ENCODE data around the gene ITPR1.

The ITPR1 gene

GRCh38 chr3:4686619-4687018 is 193.5 kb downstream of the ITPR1 start:
- no peak for DNase-seq (ENCODE audit: low spot score)

- DNase-seq (ENCODE audit: low spot score) = no peak
Observed at GRCh38 chr3:4687167-4687566, 194.0 kb downstream of the ITPR1 start.

GRCh38 chr3:4687596-4687995 is 194.4 kb downstream of the ITPR1 start:
- DNase-seq (ENCODE audit: low spot score) = no peak

GRCh38 chr3:4688411-4688810 is 195.3 kb downstream of the ITPR1 start:
- DNase-seq (ENCODE audit: low spot score) = no peak

GRCh38 chr3:4689021-4689420 is 195.9 kb downstream of the ITPR1 start:
- DNase-seq (ENCODE audit: low spot score) = no peak

- no peak for DNase-seq (ENCODE audit: low spot score)
Observed at GRCh38 chr3:4690277-4690676, 197.1 kb downstream of the ITPR1 start.

GRCh38 chr3:4693620-4694019 is 200.5 kb downstream of the ITPR1 start:
- DNase-seq (ENCODE audit: low spot score) = no peak

- no peak for DNase-seq (ENCODE audit: low spot score)
Observed at GRCh38 chr3:4695846-4696245, 202.7 kb downstream of the ITPR1 start.

GRCh38 chr3:4696266-4696665 is 203.1 kb downstream of the ITPR1 start:
- no peak for DNase-seq (ENCODE audit: low spot score)

GRCh38 chr3:4698125-4698821 is 205.1 kb downstream of the ITPR1 start:
- DNase-seq (ENCODE audit: low spot score) = no peak

GRCh38 chr3:4703054-4703480 is 209.9 kb downstream of the ITPR1 start:
- DNase-seq (ENCODE audit: low spot score) = no peak

- no peak for DNase-seq (ENCODE audit: low spot score)
Observed at GRCh38 chr3:4704552-4704951, 211.4 kb downstream of the ITPR1 start.

GRCh38 chr3:4707324-4707723 is 214.2 kb downstream of the ITPR1 start:
- DNase-seq (ENCODE audit: low spot score) = no peak

GRCh38 chr3:4708230-4708629 is 215.1 kb downstream of the ITPR1 start:
- peak; percentile 36 for DNase-seq (ENCODE audit: low spot score)

GRCh38 chr3:4709341-4709740 is 216.2 kb downstream of the ITPR1 start:
- DNase-seq (ENCODE audit: low spot score) = no peak

GRCh38 chr3:4710191-4710590 is 217.0 kb downstream of the ITPR1 start:
- no peak for DNase-seq (ENCODE audit: low spot score)

- DNase-seq (ENCODE audit: low spot score) = no peak
Observed at GRCh38 chr3:4711680-4711992, 218.5 kb downstream of the ITPR1 start.

- DNase-seq (ENCODE audit: low spot score) = no peak
Observed at GRCh38 chr3:4712109-4712508, 219.0 kb downstream of the ITPR1 start.

GRCh38 chr3:4714045-4714444 is 220.9 kb downstream of the ITPR1 start:
- no peak for DNase-seq (ENCODE audit: low spot score)

GRCh38 chr3:4716266-4716665 is 223.1 kb downstream of the ITPR1 start:
- DNase-seq (ENCODE audit: low spot score) = no peak

- no peak for DNase-seq (ENCODE audit: low spot score)
Observed at GRCh38 chr3:4716706-4717362, 223.7 kb downstream of the ITPR1 start.

GRCh38 chr3:4717363-4717740 is 224.2 kb downstream of the ITPR1 start:
- no peak for DNase-seq (ENCODE audit: low spot score)

GRCh38 chr3:4718179-4718736 is 225.1 kb downstream of the ITPR1 start:
- DNase-seq (ENCODE audit: low spot score) = no peak

GRCh38 chr3:4719046-4719501 is 225.9 kb downstream of the ITPR1 start:
- DNase-seq (ENCODE audit: low spot score) = no peak
